GM12891 (cell line): Measurements from ENCODE around the gene RBM4.

Experiments
- DNase-seq: peaks from one replicate; pipeline ENCODE4 v3.0.0; 2011; ENCODE audit warnings: low spot score; ENCODE audit not compliant: insufficient read length
- FAIRE-seq: peaks from 2 replicates; lab custom pipeline; 2011; peaks lifted over from hg19 to GRCh38; lab: Jason Lieb, UNC
- PAX5 ChIP-seq: IDR thresholded peaks from 2 replicates; pipeline ENCODE4 v1.6.1; 2011; ENCODE audit warnings: low read length, moderate library complexity, mild to moderate bottlenecking; ENCODE audit not compliant: insufficient read depth, severe bottlenecking
- POLR2A ChIP-seq: IDR thresholded peaks from 2 replicates; pipeline ENCODE4 v1.6.1; 2011; ENCODE audit warnings: low read depth, low read length, control low read depth
- POLR2AphosphoS5 ChIP-seq: IDR thresholded peaks from 2 replicates; pipeline ENCODE4 v1.6.1; 2011; ENCODE audit warnings: low read depth, low read length, control low read depth
- POU2F2 ChIP-seq: IDR thresholded peaks from 2 replicates; pipeline ENCODE4 v1.6.1; 2011; ENCODE audit warnings: low read depth, mild to moderate bottlenecking, control low read depth, low read length, moderate library complexity
- SPI1 ChIP-seq: IDR thresholded peaks from 2 replicates; pipeline ENCODE4 v1.6.1; 2011; ENCODE audit warnings: low read depth, low read length, control low read depth
- TAF1 ChIP-seq: IDR thresholded peaks from 2 replicates; pipeline ENCODE4 v1.6.1; 2011; ENCODE audit warnings: low read depth, low read length, control low read depth

The RBM4 gene

DNA sequence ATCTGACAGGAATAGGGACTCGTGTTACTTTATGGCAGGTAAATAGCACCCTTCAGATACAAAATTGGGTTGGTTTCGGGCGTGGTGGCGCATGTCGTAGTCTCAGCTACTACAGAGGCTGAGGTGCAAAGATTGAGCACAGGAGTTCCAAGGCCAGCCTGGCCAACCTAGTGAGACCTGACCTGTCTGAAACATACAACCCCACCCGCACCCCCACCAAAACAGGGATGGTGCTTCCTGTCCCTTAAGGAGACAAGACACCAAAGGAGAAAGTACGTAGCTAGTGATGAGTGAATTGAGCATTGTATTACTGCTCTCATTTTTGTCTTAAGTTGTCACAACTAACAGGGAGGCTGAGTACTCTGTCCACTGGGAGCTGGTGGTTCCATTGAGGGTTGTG is 14.1 kb downstream of the RBM4 start:
- DNase-seq (no peak), FAIRE-seq (no peak)
- TF ChIP-seq POLR2AphosphoS5: peak; percentile 88
- no peak for TF ChIP-seq SPI1
- TF ChIP-seq POLR2A: peak; percentile 68
- TF ChIP-seq TAF1: no peak
- no peak for TF ChIP-seq POU2F2
- no peak for TF ChIP-seq PAX5

DNA sequence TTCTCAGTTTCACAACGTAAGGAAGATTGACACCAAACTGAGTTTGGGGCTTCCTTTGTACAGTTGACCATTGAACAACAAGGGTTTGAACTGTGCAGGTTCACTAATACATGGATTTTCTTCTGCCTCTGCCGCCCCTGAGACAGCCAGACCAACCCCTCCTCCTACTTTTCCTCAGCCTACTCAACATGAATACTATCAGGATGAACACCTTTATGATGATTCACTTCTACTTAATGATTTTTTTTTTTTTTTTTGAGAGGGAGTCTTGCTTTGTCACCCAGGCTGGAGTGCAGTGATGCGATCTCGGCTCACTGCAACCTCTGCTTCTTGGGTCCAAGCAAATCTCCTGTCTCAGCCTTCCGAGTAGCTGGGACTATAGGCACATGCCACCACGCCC is 14.6 kb downstream of the RBM4 start:
- FAIRE-seq (no peak), DNase-seq (no peak)
- TF ChIP-seq TAF1 (no peak), POLR2A (no peak), PAX5 (no peak), SPI1 (no peak), POU2F2 (no peak), POLR2AphosphoS5 (no peak)

GRCh38 chr11:66659763-66660162 is 21.3 kb downstream of the RBM4 start:
- TF ChIP-seq POLR2AphosphoS5 (no peak), POLR2A (no peak), PAX5 (no peak), TAF1 (no peak), SPI1 (peak; percentile 57; the same call in 1 of the 2 replicates), POU2F2 (no peak)
- FAIRE-seq (peak; percentile 28), DNase-seq (no peak)

DNA sequence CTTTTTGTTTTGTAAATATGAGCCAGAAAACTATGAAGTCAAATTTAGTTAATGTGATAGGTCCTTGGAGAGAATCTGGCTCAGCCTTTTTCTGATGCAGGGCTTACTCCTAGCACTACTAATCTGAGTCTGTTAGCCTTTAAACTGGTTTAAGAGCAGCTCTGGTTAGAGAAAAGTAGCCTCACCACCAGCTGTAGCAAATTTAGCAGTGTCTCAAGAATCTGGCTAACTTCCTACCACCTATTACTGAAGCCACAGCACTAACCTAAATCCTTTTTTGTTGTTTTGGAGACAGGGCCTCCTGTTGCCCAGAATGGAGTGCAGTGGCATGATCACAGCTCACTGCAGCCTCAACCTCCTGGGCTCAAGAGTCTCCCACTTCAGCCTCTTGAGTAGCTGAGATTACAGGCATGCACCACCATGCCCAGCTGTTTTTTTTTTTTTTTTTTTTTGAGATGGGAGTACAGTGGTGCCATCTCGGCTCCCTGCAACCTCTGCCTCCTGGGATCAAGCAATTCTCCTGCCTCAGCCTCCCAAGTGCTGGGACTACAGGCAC is 25.3 kb downstream of the RBM4 start:
- DNase-seq: no peak
- FAIRE-seq: no peak
- no peak for TF ChIP-seq PAX5
- TF ChIP-seq POU2F2: no peak

DNA sequence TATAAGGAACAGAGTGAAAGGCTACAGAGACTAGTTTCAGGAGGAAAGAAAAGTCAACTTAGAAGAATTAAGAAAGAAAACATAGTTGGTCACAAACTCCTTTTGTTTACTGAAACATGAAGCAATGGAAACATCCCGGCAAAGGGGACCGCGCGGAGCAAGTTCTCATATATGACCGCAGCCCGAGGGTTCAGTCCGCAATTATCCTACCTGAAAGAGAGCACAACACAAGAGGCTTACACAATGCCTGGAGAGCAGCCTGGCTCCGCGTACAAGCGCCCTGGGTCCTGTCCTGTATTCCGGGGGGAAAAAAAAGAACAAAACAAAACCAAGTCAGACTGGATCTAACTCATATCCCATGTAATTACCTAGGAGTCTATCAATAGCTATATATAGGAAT is 26.9 kb downstream of the RBM4 start:
- DNase-seq (no peak), FAIRE-seq (no peak)
- TF ChIP-seq SPI1: no peak
- TF ChIP-seq POU2F2: no peak
- no peak for TF ChIP-seq POLR2A
- no peak for TF ChIP-seq POLR2AphosphoS5
- no peak for TF ChIP-seq TAF1
- TF ChIP-seq PAX5: no peak

GRCh38 chr11:66670816-66671215 is 32.3 kb downstream of the RBM4 start:
- no peak for TF ChIP-seq POU2F2
- TF ChIP-seq PAX5: no peak
- TF ChIP-seq POLR2AphosphoS5: 0 out of 2 replicates have a peak, but pooled peaks have one; percentile 22
- DNase-seq (no peak), FAIRE-seq (no peak)

- TF ChIP-seq SPI1 (no peak), POLR2AphosphoS5 (no peak), TAF1 (no peak), PAX5 (no peak), POLR2A (no peak), POU2F2 (no peak)
- DNase-seq: no peak
- FAIRE-seq: no peak
Measured at GRCh38 chr11:66674964-66675602, 36.6 kb downstream of the RBM4 start.

DNA sequence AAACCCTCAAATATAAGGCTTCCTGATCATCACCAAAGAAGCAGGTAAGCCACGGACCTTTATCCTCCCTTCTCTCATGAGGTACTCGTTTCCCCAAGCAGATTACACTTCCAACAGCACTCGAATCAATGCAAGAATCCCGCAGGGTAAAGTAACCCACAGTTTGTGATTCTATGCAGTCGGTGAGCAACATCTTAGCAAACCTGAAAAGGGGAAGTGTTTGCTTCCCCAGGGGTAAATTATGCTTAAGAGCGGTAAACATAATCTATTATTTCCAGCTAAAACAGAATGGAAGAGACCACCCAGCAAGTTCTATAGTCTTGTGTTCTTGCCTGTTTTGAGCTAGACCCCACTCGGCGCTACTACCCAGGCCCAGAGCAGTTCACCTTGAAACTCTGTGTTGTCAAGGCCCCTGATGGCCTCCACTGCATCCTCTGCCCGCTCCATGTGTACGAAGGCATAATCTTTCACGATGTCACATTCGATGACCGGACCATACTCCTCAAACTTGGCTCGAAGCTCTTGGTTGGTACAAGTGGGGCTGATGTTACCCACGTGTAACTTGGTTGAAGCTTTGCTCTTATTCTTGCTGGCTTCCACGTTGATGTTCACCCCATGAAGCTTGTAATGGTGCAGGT is 37.9 kb downstream of the RBM4 start:
- FAIRE-seq (peak; percentile 91), DNase-seq (no peak)
- TF ChIP-seq POLR2AphosphoS5 (no peak), SPI1 (peak; percentile 91), PAX5 (no peak)

- TF ChIP-seq POLR2A (no peak), TAF1 (no peak), PAX5 (no peak), SPI1 (no peak), POU2F2 (no peak), POLR2AphosphoS5 (no peak)
- FAIRE-seq: no peak
- DNase-seq: no peak
Measured at GRCh38 chr11:66676931-66677598, 38.6 kb downstream of the RBM4 start.
